GDM1 (cell line): ENCODE results near the gene MEG3.

ENCODE experiments used
- DNase-seq: peaks from one replicate; lab custom pipeline; 2025; lab: John Stamatoyannopoulos, UW

The MEG3 gene

GRCh38 chr14:100834082-100834793 lies 8.3 kb downstream of the MEG3 start:
- DNase-seq: no peak

- DNase-seq: no peak
Measured at GRCh38 chr14:100834794-100835547, 9.1 kb downstream of the MEG3 start.

GRCh38 chr14:100835548-100836310 lies 9.8 kb downstream of the MEG3 start:
- DNase-seq: no peak

GRCh38 chr14:100836311-100836805 lies 10.4 kb downstream of the MEG3 start:
- DNase-seq: no peak

- DNase-seq: no peak
Measured at GRCh38 chr14:100836941-100837804, 11.3 kb downstream of the MEG3 start.

- no peak for DNase-seq
Measured at GRCh38 chr14:100837805-100838350, 12.0 kb downstream of the MEG3 start.

- no peak for DNase-seq
Measured at GRCh38 chr14:100838493-100839314, 12.8 kb downstream of the MEG3 start.

- DNase-seq: no peak
Measured at GRCh38 chr14:100839315-100839585, 13.3 kb downstream of the MEG3 start.

GRCh38 chr14:100839681-100840111 lies 13.8 kb downstream of the MEG3 start:
- no peak for DNase-seq

GRCh38 chr14:100840286-100841065 lies 14.6 kb downstream of the MEG3 start:
- DNase-seq: no peak

- no peak for DNase-seq
Measured at GRCh38 chr14:100841066-100841760, 15.3 kb downstream of the MEG3 start.

GRCh38 chr14:100841761-100842403 lies 16.0 kb downstream of the MEG3 start:
- no peak for DNase-seq

- no peak for DNase-seq
Measured at GRCh38 chr14:100842799-100843198, 16.9 kb downstream of the MEG3 start.

GRCh38 chr14:100844082-100844408 lies 18.1 kb downstream of the MEG3 start:
- DNase-seq: no peak

- no peak for DNase-seq
Measured at GRCh38 chr14:100844421-100844820, 18.5 kb downstream of the MEG3 start.

GRCh38 chr14:100844846-100845245 lies 18.9 kb downstream of the MEG3 start:
- no peak for DNase-seq

GRCh38 chr14:100845341-100845740 lies 19.4 kb downstream of the MEG3 start:
- DNase-seq: no peak

GRCh38 chr14:100846309-100846859 lies 20.5 kb downstream of the MEG3 start:
- DNase-seq: no peak
